MM.1S (cell line): Measurements from ENCODE around the gene PAK4.

Experiments used
- EZH2 ChIP-seq: fragments of 300-600 bp; sonication (generic); optimal IDR thresholded peaks from 2 replicates; pipeline ENCODE3; 2017; ENCODE audit warnings: low read depth, mild to moderate bottlenecking, antibody characterized with exemption, low read length, mixed read lengths
- EZH2phosphoT487 ChIP-seq: fragments of 300-600 bp; sonication (generic); IDR thresholded peaks from 2 replicates; pipeline ENCODE4 v1.6.1; 2018; ENCODE audit warnings: antibody characterized with exemption, low read length
- TF ChIP-seq, protein P1 (sequence below): fragments of 300-600 bp; sonication (generic); IDR thresholded peaks from 2 replicates; pipeline ENCODE4 v1.5.1; 2016; ENCODE audit warnings: antibody characterized with exemption, low read length, mixed read lengths

DNA sequence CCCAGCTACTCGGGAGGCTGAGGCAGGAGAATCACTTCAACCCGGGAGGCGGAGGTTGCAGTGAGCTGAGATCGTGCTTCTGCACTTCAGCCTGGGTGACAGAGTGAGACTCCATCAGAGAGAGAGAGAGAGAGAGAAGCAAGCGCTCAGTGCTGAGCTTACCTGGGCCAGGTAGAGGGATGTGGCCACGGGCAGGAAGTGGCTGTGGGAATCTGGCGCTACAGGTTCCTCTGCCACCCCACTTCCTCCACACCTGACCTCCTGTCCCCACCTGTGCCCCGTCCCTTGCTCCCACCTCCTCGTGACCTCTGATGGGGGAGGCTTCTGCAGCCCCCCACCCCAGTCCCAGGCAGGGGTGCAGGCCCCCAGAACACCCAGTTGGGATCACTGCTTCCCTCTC lies 70.2 kb downstream of the PAK4 start:
- TF ChIP-seq, protein P1, sequence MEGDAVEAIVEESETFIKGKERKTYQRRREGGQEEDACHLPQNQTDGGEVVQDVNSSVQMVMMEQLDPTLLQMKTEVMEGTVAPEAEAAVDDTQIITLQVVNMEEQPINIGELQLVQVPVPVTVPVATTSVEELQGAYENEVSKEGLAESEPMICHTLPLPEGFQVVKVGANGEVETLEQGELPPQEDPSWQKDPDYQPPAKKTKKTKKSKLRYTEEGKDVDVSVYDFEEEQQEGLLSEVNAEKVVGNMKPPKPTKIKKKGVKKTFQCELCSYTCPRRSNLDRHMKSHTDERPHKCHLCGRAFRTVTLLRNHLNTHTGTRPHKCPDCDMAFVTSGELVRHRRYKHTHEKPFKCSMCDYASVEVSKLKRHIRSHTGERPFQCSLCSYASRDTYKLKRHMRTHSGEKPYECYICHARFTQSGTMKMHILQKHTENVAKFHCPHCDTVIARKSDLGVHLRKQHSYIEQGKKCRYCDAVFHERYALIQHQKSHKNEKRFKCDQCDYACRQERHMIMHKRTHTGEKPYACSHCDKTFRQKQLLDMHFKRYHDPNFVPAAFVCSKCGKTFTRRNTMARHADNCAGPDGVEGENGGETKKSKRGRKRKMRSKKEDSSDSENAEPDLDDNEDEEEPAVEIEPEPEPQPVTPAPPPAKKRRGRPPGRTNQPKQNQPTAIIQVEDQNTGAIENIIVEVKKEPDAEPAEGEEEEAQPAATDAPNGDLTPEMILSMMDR, result no peak
- TF ChIP-seq EZH2phosphoT487, result no peak
- no peak for TF ChIP-seq EZH2
